ENCODE measurements around the gene ALKBH5.
"Not testable (repeated sequence)": the region's sequence is repeated elsewhere in the genome, so short reads cannot be mapped to it uniquely, and the experiment has no call there.

ALKBH5 gene

GRCh38 chr17:18185832-18186626 lies 2.4 kb downstream of the ALKBH5 start:
- DNase-seq (ENCODE audit: low read depth): peak; percentile 27

DNA sequence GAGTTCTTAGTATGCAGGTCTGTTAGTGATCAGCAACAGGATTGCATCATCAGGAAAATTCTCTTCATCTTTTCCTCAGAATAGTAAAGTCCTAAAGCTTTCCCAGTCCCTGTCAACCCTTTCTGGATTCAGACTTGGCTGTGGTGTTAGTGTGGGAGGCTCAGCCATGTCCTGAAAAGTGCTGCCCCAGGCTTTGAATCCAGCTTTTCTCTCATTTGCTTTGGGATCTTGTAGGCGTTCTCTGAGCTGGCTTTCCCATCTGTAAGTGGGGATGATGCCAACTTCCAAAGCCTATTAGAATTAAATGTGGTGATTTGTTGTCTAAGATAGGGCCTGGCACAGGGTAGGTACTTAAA lies 3.0 kb downstream of the ALKBH5 start:
- peak; percentile 28 for DNase-seq (ENCODE audit: low read depth)

- DNase-seq (ENCODE audit: low read depth): no peak
Measured at GRCh38 chr17:18187226-18187625, 3.6 kb downstream of the ALKBH5 start.

GRCh38 chr17:18187821-18188761 lies 4.5 kb downstream of the ALKBH5 start:
- peak; percentile 47 for DNase-seq (ENCODE audit: low read depth)

DNA sequence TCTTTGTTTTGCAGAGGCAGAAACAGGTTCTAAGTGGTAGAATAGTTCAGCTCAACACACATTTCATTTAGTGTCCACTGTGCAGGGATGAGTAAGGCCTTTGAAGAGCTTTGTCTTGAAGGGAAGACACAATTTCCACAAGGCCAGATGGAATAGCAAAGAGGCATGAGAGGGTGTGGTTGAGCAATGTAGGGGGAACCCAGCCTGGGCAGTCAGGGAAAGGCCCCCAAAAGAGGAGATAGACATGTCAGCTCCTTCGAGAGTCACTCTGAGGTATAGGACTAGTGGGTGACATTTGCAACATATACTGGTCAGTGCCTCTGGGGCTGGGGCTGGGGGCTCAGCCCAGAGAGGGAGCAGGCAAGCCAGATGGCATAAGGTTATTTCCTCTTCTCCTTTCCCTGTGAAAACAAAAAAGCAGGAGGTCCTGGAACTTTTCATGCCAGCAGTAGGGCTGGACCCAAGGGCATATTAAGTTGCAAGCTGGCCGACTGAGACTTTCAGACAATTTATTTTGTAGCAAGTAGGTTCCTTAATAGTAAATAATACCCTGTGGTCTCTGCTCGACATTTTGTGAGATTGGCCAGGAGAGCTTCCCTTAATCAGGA lies 7.1 kb downstream of the ALKBH5 start:
- no peak for DNase-seq (ENCODE audit: low read depth)

DNA sequence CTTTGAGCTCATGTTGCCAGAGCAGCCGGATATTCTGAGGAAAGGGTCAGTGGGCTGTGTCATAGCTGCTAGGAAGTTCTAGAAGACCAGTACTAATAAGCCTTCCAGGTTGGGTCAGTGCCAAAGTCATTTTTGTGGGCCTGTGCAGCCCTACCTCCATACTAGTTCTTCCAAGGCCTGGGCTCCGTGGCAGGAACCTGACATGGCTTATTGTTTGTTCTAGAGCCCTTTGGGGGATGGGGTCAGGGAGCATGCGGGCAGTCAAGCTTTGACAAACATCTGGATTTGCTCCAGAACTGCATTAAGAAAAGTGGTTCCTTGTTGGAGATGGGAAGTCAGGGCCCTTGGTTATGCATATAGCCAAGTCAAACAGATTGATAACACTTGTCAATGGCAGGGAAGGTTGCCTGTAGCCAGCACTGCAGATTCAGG lies 7.6 kb downstream of the ALKBH5 start:
- DNase-seq (ENCODE audit: low read depth): no peak

- no peak for DNase-seq (ENCODE audit: low read depth)
Measured at GRCh38 chr17:18191967-18192366, 8.3 kb downstream of the ALKBH5 start.

DNA sequence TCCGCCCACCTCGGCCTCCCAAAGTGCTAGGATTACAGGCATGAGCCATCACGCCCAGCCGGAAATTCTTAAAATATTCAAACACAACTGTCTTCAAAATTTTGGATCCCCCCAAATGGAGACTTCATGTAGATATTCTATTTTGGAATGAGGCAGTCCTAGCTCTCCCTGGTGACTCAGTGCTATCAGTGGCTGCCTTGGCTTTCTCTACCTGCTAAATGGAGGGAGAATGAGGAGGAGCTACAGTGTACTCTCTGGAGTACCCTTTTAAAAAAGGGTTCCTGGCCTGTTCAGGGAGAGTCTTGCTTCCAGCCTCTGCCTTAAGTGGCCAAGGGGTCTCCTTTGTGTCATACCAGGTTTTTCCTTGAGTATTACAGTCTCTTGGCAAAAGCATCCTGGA lies 10.8 kb downstream of the ALKBH5 start:
- DNase-seq (ENCODE audit: low read depth): no peak

GRCh38 chr17:18194804-18195203 lies 11.2 kb downstream of the ALKBH5 start:
- DNase-seq (ENCODE audit: low read depth): no peak

DNA sequence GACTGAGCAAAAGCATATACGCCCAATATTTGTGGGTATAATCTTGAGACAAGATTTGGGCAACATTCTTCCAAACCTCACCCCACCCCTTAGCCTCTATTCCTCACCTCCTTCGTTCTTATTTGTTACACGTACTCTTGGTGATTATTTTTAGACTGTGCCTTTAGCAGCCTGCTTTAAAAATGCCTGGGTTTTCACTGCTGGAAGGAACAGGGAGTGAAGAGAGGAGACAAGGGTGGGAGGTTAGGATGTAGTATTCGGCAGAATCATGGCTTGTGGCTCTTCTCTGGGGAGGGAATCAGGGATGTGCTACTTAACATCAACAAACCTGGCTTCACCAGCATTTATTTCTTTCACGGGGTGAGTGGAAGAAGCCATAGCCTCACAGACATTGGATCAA lies 11.6 kb downstream of the ALKBH5 start:
- no peak for DNase-seq (ENCODE audit: low read depth)

- DNase-seq (ENCODE audit: low read depth): no peak
Measured at GRCh38 chr17:18197535-18198194, 14.0 kb downstream of the ALKBH5 start.

DNA sequence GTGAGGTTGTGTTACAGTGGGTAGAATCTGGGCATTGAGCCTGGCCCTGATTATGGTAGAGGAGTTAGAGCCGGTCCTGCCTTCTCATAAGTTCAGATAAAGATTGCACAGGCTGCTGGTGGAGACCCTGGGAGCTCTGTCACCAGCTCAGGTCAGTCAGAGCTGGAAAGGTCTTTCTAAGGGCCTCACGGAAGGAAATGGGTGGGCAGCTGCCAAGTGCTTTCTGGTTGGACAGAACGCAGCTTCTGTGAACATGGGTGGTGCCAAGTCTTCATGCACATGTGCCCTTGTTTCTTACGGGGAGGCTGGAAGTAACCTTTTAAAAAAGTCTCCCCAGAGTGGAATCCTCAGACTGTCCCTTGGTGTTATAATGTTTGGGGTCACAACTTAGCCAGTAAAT lies 14.9 kb downstream of the ALKBH5 start:
- no peak for DNase-seq (ENCODE audit: low read depth)

DNA sequence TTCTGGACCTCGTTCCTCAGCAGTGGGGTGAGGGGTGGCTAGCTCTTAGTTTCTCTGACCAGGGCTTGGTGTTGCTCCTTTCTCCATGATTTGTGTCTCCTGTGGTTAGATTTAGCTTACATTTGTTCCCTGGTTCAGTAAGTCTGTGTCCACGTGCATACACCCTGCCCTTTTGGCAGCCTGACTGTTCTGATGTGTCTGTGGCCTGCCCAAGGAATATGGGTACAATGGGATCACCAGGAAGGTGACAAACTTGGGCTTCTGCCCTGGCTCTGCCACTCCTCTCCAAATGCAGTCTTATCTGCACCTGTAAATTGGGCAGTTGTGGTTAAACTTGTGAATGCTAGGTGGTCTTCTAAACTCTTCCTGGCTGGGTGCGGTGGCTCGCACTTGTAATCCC lies 17.5 kb downstream of the ALKBH5 start:
- no peak for DNase-seq (ENCODE audit: low read depth)

- DNase-seq (ENCODE audit: low read depth): no peak
Measured at GRCh38 chr17:18203308-18203707, 19.7 kb downstream of the ALKBH5 start.

GRCh38 chr17:18205861-18206260 lies 22.2 kb downstream of the ALKBH5 start:
- DNase-seq (ENCODE audit: low read depth): no peak

- no peak for DNase-seq (ENCODE audit: low read depth)
Measured at GRCh38 chr17:18206962-18207361, 23.3 kb downstream of the ALKBH5 start.

GRCh38 chr17:18208092-18208491 lies 24.5 kb downstream of the ALKBH5 start:
- no peak for DNase-seq (ENCODE audit: low read depth)

GRCh38 chr17:18213666-18214270 lies 30.1 kb downstream of the ALKBH5 start:
- DNase-seq (ENCODE audit: low read depth): no peak

DNA sequence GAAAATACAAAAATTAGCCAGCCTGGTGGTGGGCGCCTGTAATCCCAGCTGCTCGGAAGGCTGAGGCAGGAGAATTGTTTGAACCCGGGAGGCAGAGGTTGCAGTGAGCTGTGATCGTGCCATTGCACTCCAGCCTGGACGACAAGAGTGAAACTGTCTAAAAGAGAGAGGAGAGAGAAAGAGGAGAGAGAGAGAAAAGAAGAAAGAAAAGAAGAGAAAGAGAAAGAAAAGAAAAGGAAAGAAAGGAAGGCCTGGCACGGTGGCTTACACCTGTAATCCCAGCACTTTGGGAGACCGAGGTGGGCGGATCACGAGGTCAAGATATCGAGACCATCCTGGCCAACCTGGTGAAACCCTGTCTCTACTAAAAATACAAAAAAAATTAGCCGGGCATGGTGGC lies 33.3 kb downstream of the ALKBH5 start:
- DNase-seq (ENCODE audit: low read depth): not testable (repeated sequence)

- peak; percentile 48 for DNase-seq (ENCODE audit: low read depth)
Measured at GRCh38 chr17:18217412-18218015, 33.9 kb downstream of the ALKBH5 start.

GRCh38 chr17:18218756-18219415 lies 35.3 kb downstream of the ALKBH5 start:
- peak; percentile 71 for DNase-seq (ENCODE audit: low read depth)

Data from iris pigment epithelial cell (primary cell).